Stimulated activated effector memory CD8-positive, alpha-beta T cell treated with anti-CD3 and anti-CD28 coated beads, Interleukin-12 subunit alpha, Interleukin-12 subunit beta, amount 100 ng/mL, for 72 hours (primary cell): ENCODE measurements around the gene ST3GAL6.

Experiments used
- ATAC-seq: fragments of 150-1000 bp; cut with Tn5 transposase; 2 replicates; pipeline ENCODE4 v1.10.0; 2021
- DNase-seq, 2 donors: peaks; one replicate each; pipeline ENCODE4 v3.0.0; 2021 to 2022; ENCODE audit warnings: low spot score in 2 of 2
- H3K27ac Mint-ChIP-seq: one replicate; pipeline ENCODE4 v1.8.0; 2022; ENCODE audit warnings: mild to moderate bottlenecking, mixed read lengths
- H3K36me3 Mint-ChIP-seq: one replicate; pipeline ENCODE4 v1.8.0; 2022; ENCODE audit warnings: mild to moderate bottlenecking, mixed read lengths
- H3K4me1 Mint-ChIP-seq: one replicate; pipeline ENCODE4 v1.8.0; 2022; ENCODE audit warnings: mixed read lengths
- H3K4me3 Mint-ChIP-seq: one replicate; pipeline ENCODE4 v1.8.0; 2022; ENCODE audit warnings: mild to moderate bottlenecking, mixed read lengths
- H3K9me3 Mint-ChIP-seq: one replicate; pipeline ENCODE4 v1.8.0; 2022; ENCODE audit warnings: mixed read lengths

The ST3GAL6 gene

GRCh38 chr3:98778852-98779413 is 15.8 kb downstream of the ST3GAL6 start:
- no peak overlapping the region for H3K27ac Mint-ChIP-seq
- DNase-seq (no peak), ATAC-seq (no peak)
- no peaks in the 10 kb centered on the region for H3K36me3 Mint-ChIP-seq
- no peak overlapping the region for H3K4me3 Mint-ChIP-seq
- no peaks in the 10 kb centered on the region for H3K4me1 Mint-ChIP-seq
- H3K9me3 Mint-ChIP-seq = no peaks in the 10 kb centered on the region

DNA sequence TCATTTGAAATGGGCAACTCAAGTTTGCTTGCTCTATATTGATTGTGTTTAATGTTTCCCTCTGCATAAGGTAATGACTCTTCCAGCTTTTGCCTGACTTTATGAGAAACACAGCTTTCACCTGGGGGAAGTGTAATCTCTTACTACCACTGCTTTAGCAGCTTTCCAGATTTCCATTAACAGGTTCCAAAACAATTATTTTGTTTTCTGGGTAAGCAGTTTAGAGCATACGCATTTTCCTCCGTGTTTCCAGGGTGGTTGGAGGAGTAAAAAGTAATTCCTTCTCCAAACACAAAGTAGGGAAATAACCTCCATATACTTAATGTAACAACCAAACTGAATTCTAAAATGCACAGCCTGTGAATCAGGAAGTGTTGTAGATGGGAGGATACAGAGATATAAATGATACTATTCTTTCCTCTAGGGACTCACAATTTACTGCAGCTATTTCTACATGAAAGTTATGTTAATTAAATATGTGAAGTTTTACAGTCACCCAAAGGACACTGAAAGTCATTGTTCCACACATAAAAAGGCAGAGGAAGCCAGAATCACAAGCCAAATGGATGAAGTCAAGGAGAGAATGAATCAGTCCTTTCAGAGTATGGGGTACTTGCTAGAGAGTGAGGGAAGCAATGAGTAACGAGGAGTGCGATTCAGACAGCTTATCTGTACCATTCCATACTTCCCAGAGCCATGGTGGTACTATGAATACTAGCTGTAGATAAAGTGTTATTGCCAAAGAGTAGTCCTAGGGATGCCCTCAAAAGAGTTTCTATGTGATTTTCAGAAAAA is 16.6 kb downstream of the ST3GAL6 start:
- Mint-ChIP-seq H3K9me3 (no peaks in the 10 kb centered on the region), H3K27ac (no peak overlapping the region), H3K36me3 (no peaks in the 10 kb centered on the region), H3K4me1 (no peaks in the 10 kb centered on the region), H3K4me3 (no peak overlapping the region)
- DNase-seq (no peak), ATAC-seq (no peak)

DNA sequence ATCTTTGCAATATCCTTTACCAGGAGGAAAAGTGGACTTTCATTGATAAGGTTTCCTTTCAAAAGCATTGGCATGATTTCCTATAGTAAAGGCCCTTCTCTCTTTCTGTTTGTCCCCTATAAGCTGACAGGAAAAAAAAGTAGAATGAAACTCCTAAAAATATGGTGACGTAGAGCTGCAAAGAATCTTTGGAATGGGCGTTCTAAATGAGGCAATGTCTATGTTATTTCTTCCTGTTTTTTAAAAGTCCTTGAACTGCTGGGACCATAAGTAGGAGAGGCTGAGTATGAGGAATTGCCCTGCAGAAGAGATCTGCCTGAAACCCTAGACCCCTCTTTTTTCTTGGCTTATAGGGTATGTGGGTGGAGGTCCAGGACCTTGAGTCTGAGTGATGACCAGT is 17.2 kb downstream of the ST3GAL6 start:
- ATAC-seq (no peak), DNase-seq (no peak)
- no peaks in the 10 kb centered on the region for H3K9me3 Mint-ChIP-seq
- H3K4me1 Mint-ChIP-seq = no peaks in the 10 kb centered on the region
- no peak overlapping the region for H3K27ac Mint-ChIP-seq
- no peak overlapping the region for H3K4me3 Mint-ChIP-seq
- H3K36me3 Mint-ChIP-seq = no peaks in the 10 kb centered on the region

DNA sequence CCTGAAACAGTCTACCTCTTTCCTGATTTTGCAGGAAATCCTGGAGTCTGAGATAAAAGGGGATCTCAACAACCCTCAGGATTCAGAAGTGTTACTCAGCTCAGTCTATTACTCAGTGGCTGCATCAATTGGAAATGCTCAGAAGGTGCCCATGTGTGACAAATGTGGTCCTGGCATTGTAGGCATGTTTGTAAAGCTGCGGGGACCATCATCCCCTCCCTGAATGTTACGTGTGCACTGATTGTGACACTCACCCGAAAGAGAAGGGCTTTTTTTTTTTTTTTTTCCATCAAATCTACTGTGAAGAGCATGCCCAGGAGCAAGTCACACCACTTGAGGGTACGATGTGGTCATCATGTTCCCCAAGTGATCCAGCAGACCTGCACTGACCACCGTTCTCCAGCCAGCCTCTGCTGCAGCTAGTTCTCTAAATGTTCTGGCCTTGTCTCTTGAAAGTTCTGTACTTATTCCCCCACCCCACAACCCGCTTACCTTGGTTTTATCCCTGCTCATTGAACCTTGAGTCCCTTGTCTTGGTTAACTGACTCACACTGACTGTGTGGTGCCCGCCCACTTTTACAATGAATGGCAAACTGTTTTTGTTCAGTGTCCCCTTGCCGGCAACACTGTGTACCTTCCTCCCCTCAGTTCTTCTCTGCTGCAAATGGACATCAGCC is 19.8 kb downstream of the ST3GAL6 start:
- Mint-ChIP-seq H3K9me3 (no peaks in the 10 kb centered on the region), H3K27ac (no peak overlapping the region), H3K36me3 (no peaks in the 10 kb centered on the region), H3K4me3 (no peak overlapping the region), H3K4me1 (no peaks in the 10 kb centered on the region)
- ATAC-seq (no peak), DNase-seq (no peak)

DNA sequence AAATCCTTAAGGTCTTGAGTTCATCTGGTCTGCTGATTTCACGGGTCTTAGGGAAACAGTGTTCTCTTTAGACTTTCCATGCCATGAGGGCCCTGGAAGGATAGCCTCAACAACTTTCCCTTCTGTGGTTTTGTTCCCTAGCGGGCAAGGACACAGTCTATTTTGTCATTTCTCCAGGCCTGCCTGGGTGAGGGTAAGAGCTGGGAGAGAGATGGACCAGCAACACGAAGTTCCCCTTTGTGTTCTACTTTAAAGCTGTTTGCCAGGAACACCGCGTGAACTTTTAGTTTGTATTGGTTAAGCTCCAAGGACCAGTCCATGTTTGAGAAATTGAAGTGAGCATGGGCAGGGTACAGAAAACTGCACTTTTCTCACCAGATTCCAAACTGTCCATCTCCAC is 20.9 kb downstream of the ST3GAL6 start:
- Mint-ChIP-seq H3K4me3 (no peak overlapping the region), H3K9me3 (no peaks in the 10 kb centered on the region), H3K36me3 (no peaks in the 10 kb centered on the region), H3K4me1 (no peaks in the 10 kb centered on the region), H3K27ac (no peak overlapping the region)
- ATAC-seq = no peak
- DNase-seq = no peak

GRCh38 chr3:98784666-98785600 is 21.8 kb downstream of the ST3GAL6 start:
- no peak overlapping the region for H3K27ac Mint-ChIP-seq
- ATAC-seq = no peak
- H3K4me3 Mint-ChIP-seq = no peak overlapping the region
- no peaks in the 10 kb centered on the region for H3K36me3 Mint-ChIP-seq
- no peaks in the 10 kb centered on the region for H3K9me3 Mint-ChIP-seq
- DNase-seq = no peak
- no peaks in the 10 kb centered on the region for H3K4me1 Mint-ChIP-seq

DNA sequence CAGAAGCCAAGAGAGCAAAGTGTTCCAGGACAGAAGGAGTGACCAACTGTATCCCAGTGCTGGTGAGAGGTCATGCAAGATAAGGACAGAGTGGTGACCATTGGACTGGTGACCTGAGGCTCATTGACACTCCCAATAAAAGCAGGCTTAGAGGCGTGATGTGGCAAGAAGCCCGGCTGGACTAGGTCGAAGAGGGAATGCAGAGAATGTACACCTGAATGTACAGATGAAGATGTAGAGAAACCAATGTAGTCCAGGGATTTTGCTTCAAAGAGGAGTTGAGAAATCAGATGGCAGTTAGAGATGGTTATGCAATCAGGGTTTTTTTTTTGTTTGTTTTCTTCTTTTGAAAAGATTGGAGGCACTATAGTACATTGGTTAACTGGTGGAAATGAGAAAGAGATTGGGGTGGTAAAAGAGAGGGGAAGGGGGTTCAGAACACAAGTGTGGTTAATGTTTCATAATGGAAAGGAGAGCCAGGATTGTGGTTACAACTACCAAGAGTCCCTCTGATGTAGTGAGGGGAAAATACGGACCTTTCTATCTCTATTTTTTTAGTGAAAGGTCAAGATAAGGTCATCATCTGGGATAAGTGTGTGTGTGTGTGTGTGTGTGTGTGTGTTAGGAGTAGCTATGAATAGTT is 23.3 kb downstream of the ST3GAL6 start:
- H3K4me1 Mint-ChIP-seq = no peaks in the 10 kb centered on the region
- DNase-seq = no peak
- H3K27ac Mint-ChIP-seq = no peak overlapping the region
- ATAC-seq = no peak
- H3K9me3 Mint-ChIP-seq = no peaks in the 10 kb centered on the region
- no peak overlapping the region for H3K4me3 Mint-ChIP-seq
- no peaks in the 10 kb centered on the region for H3K36me3 Mint-ChIP-seq

GRCh38 chr3:98787181-98787580 is 24.0 kb downstream of the ST3GAL6 start:
- H3K4me1 Mint-ChIP-seq = no peaks in the 10 kb centered on the region
- H3K36me3 Mint-ChIP-seq = no peaks in the 10 kb centered on the region
- no peak overlapping the region for H3K4me3 Mint-ChIP-seq
- no peak overlapping the region for H3K27ac Mint-ChIP-seq
- DNase-seq = no peak
- H3K9me3 Mint-ChIP-seq = no peaks in the 10 kb centered on the region
- no peak for ATAC-seq

DNA sequence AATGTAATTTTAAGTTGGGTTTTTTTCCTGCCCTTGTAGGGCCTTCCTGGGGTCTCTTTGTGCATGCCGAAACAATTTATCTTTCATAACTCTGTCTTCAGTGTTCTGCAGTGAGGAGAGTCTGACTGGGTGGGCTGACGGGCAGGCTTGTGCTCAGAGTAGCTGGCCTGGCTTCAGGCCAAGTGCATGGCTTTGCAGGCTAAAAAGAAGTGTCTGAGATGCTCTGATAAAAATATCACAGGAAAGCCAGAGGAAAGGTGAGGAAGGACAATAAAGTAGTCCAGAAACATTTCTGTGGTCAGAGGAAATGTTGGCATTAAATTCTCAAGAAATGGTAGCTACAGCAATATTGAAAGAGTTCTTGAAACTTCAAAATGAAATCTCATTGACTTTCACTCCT is 25.5 kb downstream of the ST3GAL6 start:
- Mint-ChIP-seq H3K4me1 (no peaks in the 10 kb centered on the region), H3K27ac (no peak overlapping the region), H3K36me3 (no peaks in the 10 kb centered on the region), H3K9me3 (no peaks in the 10 kb centered on the region), H3K4me3 (no peak overlapping the region)
- ATAC-seq (no peak), DNase-seq (no peak)

DNA sequence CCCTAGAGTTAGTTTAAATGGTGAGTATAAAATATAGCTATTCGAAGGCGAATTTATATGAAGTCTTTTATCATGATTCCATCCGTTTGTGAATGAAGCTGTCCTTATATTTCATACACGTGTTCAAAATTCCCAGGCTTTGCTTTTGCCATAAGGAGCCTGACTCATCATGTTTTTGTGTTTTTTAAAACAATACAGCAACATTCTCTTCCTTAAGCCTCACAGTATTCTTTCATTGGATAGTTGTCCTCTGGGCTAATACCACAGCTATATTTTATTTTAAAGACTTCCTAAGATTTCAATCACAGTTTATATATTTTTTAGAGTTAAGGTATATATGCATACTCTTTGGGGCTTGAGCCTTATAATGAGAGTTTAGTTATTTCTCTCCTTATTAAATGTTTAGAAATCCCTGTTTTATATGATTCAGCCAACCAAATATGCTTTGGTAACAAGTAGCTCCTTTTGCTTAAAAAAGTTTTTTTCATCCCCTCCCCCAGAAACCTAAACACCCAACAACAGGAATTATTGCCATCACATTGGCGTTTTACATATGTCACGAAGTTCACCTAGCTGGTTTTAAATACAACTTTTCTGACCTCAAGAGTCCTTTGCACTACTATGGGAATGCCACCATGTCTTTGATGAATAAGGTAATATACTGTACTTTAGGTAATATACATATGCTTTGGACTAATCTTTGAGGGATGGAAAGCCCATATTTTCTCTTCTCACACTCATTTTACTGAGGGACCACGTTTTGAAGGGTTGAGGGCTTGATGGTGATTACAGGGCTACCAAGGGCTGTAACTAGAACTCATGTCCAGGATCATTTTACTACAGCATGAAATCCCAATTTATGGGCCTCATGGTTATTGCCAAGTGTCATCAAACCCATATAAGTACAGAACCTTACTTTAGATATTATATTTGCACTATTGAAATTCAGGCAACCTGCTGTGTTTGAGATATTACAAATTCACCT is 28.5 kb downstream of the ST3GAL6 start:
- ATAC-seq (no peak), DNase-seq (no peak)
- Mint-ChIP-seq H3K36me3 (no peaks in the 10 kb centered on the region), H3K4me1 (no peaks in the 10 kb centered on the region), H3K9me3 (no peaks in the 10 kb centered on the region), H3K27ac (no peak overlapping the region), H3K4me3 (no peak overlapping the region)

DNA sequence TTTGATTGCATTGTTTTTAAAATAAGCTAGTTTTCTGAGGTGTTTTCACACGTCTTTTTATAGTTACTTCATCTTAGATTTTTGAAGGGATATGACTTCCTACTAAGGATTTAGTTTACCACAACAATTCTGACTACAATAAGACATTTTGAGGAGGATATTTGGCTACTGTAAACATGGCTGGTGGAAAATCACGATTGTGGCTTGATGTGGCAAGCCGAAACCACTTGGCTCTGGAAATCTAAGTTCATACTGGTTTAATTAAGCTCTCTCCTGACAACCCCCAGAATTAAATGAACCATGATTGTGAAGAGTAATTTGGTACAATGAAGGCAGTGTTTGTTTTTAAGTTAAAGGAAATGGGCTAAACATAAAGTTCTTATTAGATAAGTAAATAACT is 30.8 kb downstream of the ST3GAL6 start:
- Mint-ChIP-seq H3K4me3 (no peak overlapping the region), H3K9me3 (no peaks in the 10 kb centered on the region), H3K36me3 (no peaks in the 10 kb centered on the region), H3K4me1 (no peaks in the 10 kb centered on the region), H3K27ac (no peak overlapping the region)
- DNase-seq (no peak), ATAC-seq (no peak)

- no peaks in the 10 kb centered on the region for H3K4me1 Mint-ChIP-seq
These were observed 33.2 kb downstream of the ST3GAL6 start for GRCh38 chr3:98796334-98796733.

DNA sequence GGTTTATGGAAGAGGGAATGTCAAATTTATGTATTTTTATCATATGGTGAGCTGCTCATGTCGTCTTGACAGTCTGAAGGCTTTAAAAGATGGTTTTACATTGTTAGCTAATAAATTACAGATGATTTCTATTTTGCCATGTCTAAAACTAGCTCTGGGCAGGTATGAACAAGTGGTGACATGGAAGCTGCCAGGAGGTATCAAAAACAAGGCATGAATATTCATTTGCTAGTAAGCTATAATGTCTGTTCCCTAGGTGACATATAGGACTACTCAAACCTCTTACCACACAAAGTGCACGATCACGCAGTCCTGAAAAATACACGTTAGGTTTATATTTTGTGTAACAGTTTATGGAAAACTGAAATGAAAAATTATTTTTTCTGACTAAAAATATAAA is 34.8 kb downstream of the ST3GAL6 start:
- no peaks in the 10 kb centered on the region for H3K9me3 Mint-ChIP-seq
- H3K27ac Mint-ChIP-seq = no peak overlapping the region
- H3K4me1 Mint-ChIP-seq = no peaks in the 10 kb centered on the region
- DNase-seq (no peak), ATAC-seq (no peak)
- H3K36me3 Mint-ChIP-seq = no peaks in the 10 kb centered on the region
- no peak overlapping the region for H3K4me3 Mint-ChIP-seq

More at GRCh38 chr3:98796334-98796733, 33.2 kb downstream of the ST3GAL6 start:
- no peak overlapping the region for H3K4me3 Mint-ChIP-seq
- no peaks in the 10 kb centered on the region for H3K36me3 Mint-ChIP-seq
- H3K9me3 Mint-ChIP-seq = no peaks in the 10 kb centered on the region
- DNase-seq (no peak), ATAC-seq (no peak)
- H3K27ac Mint-ChIP-seq = no peak overlapping the region

GRCh38 chr3:98798820-98799219 is 35.7 kb downstream of the ST3GAL6 start:
- ATAC-seq = no peak
- no peak overlapping the region for H3K4me3 Mint-ChIP-seq

More at GRCh38 chr3:98798820-98799219, 35.7 kb downstream of the ST3GAL6 start:
- no peaks in the 10 kb centered on the region for H3K4me1 Mint-ChIP-seq
- DNase-seq = no peak
- H3K27ac Mint-ChIP-seq = no peak overlapping the region
- no peaks in the 10 kb centered on the region for H3K36me3 Mint-ChIP-seq
- no peaks in the 10 kb centered on the region for H3K9me3 Mint-ChIP-seq
